Endodermal cell (in vitro differentiated cells): Measurements from ENCODE around the gene HRH1. TPM values are rescaled to one million over a fixed set of nuclear protein-coding genes. Genes with fewer than 3 reads are reported as not detected.
A peak's percentile ranks its signal among the peaks of the same experiment; 100 is the strongest.

Experiments
- DNase-seq: peaks from one replicate; pipeline ENCODE4 v3.0.0-alpha.2; 2017
- H3K27ac ChIP-seq: 2 replicates; pipeline ENCODE4 v1.5.1; 2013; ENCODE audit warnings: mild to moderate bottlenecking, low read depth, low read length, moderate library complexity
- H3K27me3 ChIP-seq: 2 replicates; pipeline ENCODE4 v1.6.1; 2013; ENCODE audit warnings: mild to moderate bottlenecking, low read length, moderate library complexity; ENCODE audit not compliant: insufficient read depth, control insufficient read depth, poor library complexity, severe bottlenecking
- H3K36me3 ChIP-seq: 2 replicates; pipeline ENCODE4 v1.7.0; 2013; ENCODE audit warnings: mild to moderate bottlenecking, low read length, moderate library complexity; ENCODE audit not compliant: control insufficient read depth, insufficient read depth
- H3K4me1 ChIP-seq: one replicate; pipeline ENCODE4 v1.7.0; 2013; ENCODE audit warnings: low read length; ENCODE audit not compliant: control insufficient read depth, insufficient read depth
- H3K4me3 ChIP-seq: 2 replicates; pipeline ENCODE4 v1.5.1; 2013; ENCODE audit warnings: mild to moderate bottlenecking, low read length, moderate library complexity
- H3K9ac ChIP-seq: 2 replicates; pipeline ENCODE4 v1.6.1; 2013; ENCODE audit warnings: mild to moderate bottlenecking, low read length, moderate library complexity; ENCODE audit not compliant: poor library complexity, severe bottlenecking; ENCODE audit errors: extremely low read depth
- H3K9me3 ChIP-seq: 2 replicates; pipeline ENCODE4 v1.6.1; 2013; ENCODE audit warnings: mild to moderate bottlenecking, low read length, moderate library complexity; ENCODE audit not compliant: control insufficient read depth
- H3K27ac Mint-ChIP-seq: 2 replicates; pipeline ENCODE4 v1.8.0; 2020; ENCODE audit warnings: mixed read lengths
- H3K27me3 Mint-ChIP-seq: 2 replicates; pipeline ENCODE4 v1.8.0; 2021; ENCODE audit warnings: mild to moderate bottlenecking, mixed read lengths; ENCODE audit not compliant: insufficient read depth
- H3K36me3 Mint-ChIP-seq: 2 replicates; pipeline ENCODE4 v1.8.0; 2020; ENCODE audit warnings: low read depth, mixed read lengths
- H3K4me1 Mint-ChIP-seq: 2 replicates; pipeline ENCODE4 v1.8.0; 2020; ENCODE audit warnings: mixed read lengths
- H3K4me3 Mint-ChIP-seq: 2 replicates; pipeline ENCODE4 v1.8.0; 2020; ENCODE audit warnings: mild to moderate bottlenecking, moderate library complexity, mixed read lengths
- H3K9me3 Mint-ChIP-seq: 2 replicates; pipeline ENCODE4 v1.8.0; 2020; ENCODE audit warnings: mild to moderate bottlenecking, mixed read lengths
- CTCF ChIP-seq: fragments of 200-600 bp; sonication (generic); conservative IDR thresholded peaks from 2 replicates; pipeline ENCODE4 v1.5.0; 2021; ENCODE audit warnings: antibody characterized with exemption, mild to moderate bottlenecking
- WGBS, 2 experiments: methylation state at CpG; one replicate each; pipeline versions ENCODE4 v1.1.5 to v1.1.7; 2013; ENCODE audit warnings: missing lambda C conversion rate in 2 of 2, mixed read lengths in 1 of 2; ENCODE audit not compliant: insufficient coverage in 1 of 2, insufficient read length in 1 of 2; 5-methylcytosine and 5-hydroxymethylcytosine counted together
- total RNA-seq, 2 donors: library from RNA; stranded (reverse); fragmentation: NEBNext Ultra II Directional in 1 of 2; extraction: Animal tissue kit (Norgen Biotek cat#: 25700) in 1 of 2; gene quantifications; 2 replicates in 1 of 2; 3 replicates in 1 of 2; pipeline ENCODE4 v1.2.1, GENCODE V29; 2021

HRH1 gene
- total RNA-seq, 2 donors from 2014 or later: 0.13 TPM; not detected in 1

- H3K4me3 Mint-ChIP-seq: no peak overlapping the region
- 86 to 90% methylated on average over 2 of the region's 2 CpGs for WGBS, 2 experiments
These were observed 19.5 kb upstream of the HRH1 start for GRCh38 chr3:11134794-11135193.

GRCh38 chr3:11136116-11136515, 18.2 kb upstream of the HRH1 start:
- TF ChIP-seq CTCF: no peak
- H3K27ac ChIP-seq: no peak overlapping the region
- H3K4me3 ChIP-seq: no peak overlapping the region
- Mint-ChIP-seq H3K36me3 (no peaks in the 10 kb centered on the region), H3K4me1 (no peaks in the 10 kb centered on the region), H3K27me3 (peaks cover 10% of the 10 kb centered on the region), H3K4me3 (no peak overlapping the region), H3K27ac (no peak overlapping the region), H3K9me3 (no peaks in the 10 kb centered on the region)
- DNase-seq: no peak
- H3K9ac ChIP-seq: no peak overlapping the region
- H3K4me1 ChIP-seq: no peaks in the 10 kb centered on the region
- no peaks in the 10 kb centered on the region for H3K27me3 ChIP-seq
- H3K36me3 ChIP-seq: no peaks in the 10 kb centered on the region
- H3K9me3 ChIP-seq: no peaks in the 10 kb centered on the region
- WGBS, 2 experiments: 84% methylated on average over 3 of the region's 3 CpGs; no CpG with 5 or more reads in 1 of the 2 experiments

More at GRCh38 chr3:11134794-11135193, 19.5 kb upstream of the HRH1 start:
- Histone ChIP-seq H3K9me3 (no peaks in the 10 kb centered on the region), H3K27ac (no peak overlapping the region), H3K27me3 (no peaks in the 10 kb centered on the region), H3K4me1 (no peaks in the 10 kb centered on the region), H3K9ac (no peak overlapping the region), H3K4me3 (no peak overlapping the region), H3K36me3 (no peaks in the 10 kb centered on the region)
- peaks cover 8% of the 10 kb centered on the region for H3K27me3 Mint-ChIP-seq
- no peak overlapping the region for H3K27ac Mint-ChIP-seq
- DNase-seq: no peak
- no peaks in the 10 kb centered on the region for H3K4me1 Mint-ChIP-seq
- no peaks in the 10 kb centered on the region for H3K36me3 Mint-ChIP-seq
- TF ChIP-seq CTCF: no peak
- H3K9me3 Mint-ChIP-seq: no peaks in the 10 kb centered on the region

- Mint-ChIP-seq H3K4me1 (no peaks in the 10 kb centered on the region), H3K27ac (no peak overlapping the region), H3K36me3 (no peaks in the 10 kb centered on the region), H3K4me3 (no peak overlapping the region), H3K9me3 (no peaks in the 10 kb centered on the region), H3K27me3 (peaks cover 12% of the 10 kb centered on the region)
- Histone ChIP-seq H3K36me3 (no peaks in the 10 kb centered on the region), H3K4me3 (no peak overlapping the region), H3K9ac (no peak overlapping the region), H3K27me3 (no peaks in the 10 kb centered on the region), H3K4me1 (no peaks in the 10 kb centered on the region), H3K27ac (no peak overlapping the region), H3K9me3 (no peaks in the 10 kb centered on the region)
- DNase-seq: peak; percentile 60
- WGBS, 2 experiments: 60 to 74% methylated on average over 14 to 22 of the region's 22 CpGs
- no peak for TF ChIP-seq CTCF
These were observed 17.3 kb upstream of the HRH1 start for GRCh38 chr3:11136830-11137626.
